ENCODE measurements around the gene DXO.
"Not testable (repeated sequence)": the region's sequence is repeated elsewhere in the genome, so short reads cannot be mapped to it uniquely, and the experiment has no call there.

DNA sequence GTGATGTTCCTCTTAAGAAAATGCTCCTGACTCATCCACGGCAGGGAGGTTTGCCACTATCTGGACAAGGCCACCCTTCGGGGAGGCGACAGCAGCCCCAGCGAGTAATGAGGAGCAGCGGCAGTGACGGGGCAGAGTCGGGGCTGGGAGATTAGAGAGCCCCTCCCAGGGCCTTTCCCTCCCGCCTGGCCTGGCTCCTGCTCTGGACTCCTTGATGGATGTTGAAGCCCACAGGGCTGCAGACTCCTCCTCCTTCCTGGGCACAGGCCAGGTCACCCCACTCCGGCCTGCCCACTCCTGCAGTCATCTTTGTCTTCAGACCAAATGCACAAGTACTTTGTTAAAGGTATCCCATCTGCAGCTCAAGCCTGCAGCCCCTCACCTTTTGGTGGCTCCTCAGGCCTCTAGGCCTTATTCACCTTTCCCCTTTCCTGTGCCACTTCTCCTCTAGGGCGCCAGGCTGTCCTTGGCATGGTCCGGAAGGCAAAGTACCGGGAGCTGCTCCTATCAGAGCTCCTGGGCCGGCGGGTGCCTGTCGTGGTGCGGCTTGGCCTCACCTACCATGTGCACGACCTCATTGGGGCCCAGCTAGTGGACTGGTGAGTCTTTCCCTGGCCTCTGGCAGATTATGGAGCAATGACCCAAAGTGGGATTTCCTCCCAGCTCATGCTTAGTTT lies 41.1 kb upstream of the DXO start:
- TF ChIP-seq, protein P1, sequence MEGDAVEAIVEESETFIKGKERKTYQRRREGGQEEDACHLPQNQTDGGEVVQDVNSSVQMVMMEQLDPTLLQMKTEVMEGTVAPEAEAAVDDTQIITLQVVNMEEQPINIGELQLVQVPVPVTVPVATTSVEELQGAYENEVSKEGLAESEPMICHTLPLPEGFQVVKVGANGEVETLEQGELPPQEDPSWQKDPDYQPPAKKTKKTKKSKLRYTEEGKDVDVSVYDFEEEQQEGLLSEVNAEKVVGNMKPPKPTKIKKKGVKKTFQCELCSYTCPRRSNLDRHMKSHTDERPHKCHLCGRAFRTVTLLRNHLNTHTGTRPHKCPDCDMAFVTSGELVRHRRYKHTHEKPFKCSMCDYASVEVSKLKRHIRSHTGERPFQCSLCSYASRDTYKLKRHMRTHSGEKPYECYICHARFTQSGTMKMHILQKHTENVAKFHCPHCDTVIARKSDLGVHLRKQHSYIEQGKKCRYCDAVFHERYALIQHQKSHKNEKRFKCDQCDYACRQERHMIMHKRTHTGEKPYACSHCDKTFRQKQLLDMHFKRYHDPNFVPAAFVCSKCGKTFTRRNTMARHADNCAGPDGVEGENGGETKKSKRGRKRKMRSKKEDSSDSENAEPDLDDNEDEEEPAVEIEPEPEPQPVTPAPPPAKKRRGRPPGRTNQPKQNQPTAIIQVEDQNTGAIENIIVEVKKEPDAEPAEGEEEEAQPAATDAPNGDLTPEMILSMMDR (IDR thresholded peaks at IDR 0.05; ENCODE audit: borderline replicate concordance, extremely low read depth, low read length, poor library complexity, severe bottlenecking): not testable (repeated sequence)
- not testable (repeated sequence) for TF ChIP-seq EZH2 (IDR thresholded peaks at IDR 0.05; ENCODE audit: borderline replicate concordance, low read depth, low read length, severe bottlenecking)
